WTC11 (cell line): ENCODE data around the gene ZNF358. TPM values are rescaled to one million over a fixed set of nuclear protein-coding genes. Genes with fewer than 3 reads are reported as not detected.

Experiments
- ATAC-seq: fragments of 200-7000 bp; cut with Tn5 transposase; 2 replicates; pipeline ENCODE4 v1.10.0; 2021; ENCODE audit warnings: mild to moderate bottlenecking, moderate library complexity
- CTCF ChIA-PET: fragments of 300-600 bp; sonication (Branson Sonifier 250); formaldehyde crosslinking; loops from one replicate; lab custom pipeline; 2021; ENCODE audit warnings: antibody characterized with exemption; lab: Charles Lee
- POLR2A ChIA-PET: fragments of 350-600 bp; sonication (Branson Sonifier 250); formaldehyde crosslinking; loops from one replicate; lab custom pipeline; 2021; ENCODE audit warnings: antibody characterized with exemption; lab: Charles Lee
- DNase-seq: peaks from one replicate; pipeline ENCODE4 v3.0.0; 2021; ENCODE audit warnings: low spot score
- H3K27ac Mint-ChIP-seq: 2 replicates; pipeline ENCODE4 v1.8.0; 2021; ENCODE audit warnings: mixed read lengths
- H3K27me3 Mint-ChIP-seq: 2 replicates; pipeline ENCODE4 v1.8.0; 2021; ENCODE audit warnings: low read depth, mild to moderate bottlenecking, moderate library complexity, mixed read lengths
- H3K36me3 Mint-ChIP-seq: 2 replicates; pipeline ENCODE4 v1.8.0; 2021; ENCODE audit warnings: mixed read lengths
- H3K4me1 Mint-ChIP-seq: 2 replicates; pipeline ENCODE4 v1.8.0; 2022; ENCODE audit warnings: mixed read lengths
- H3K4me3 Mint-ChIP-seq: 2 replicates; pipeline ENCODE4 v1.8.0; 2021; ENCODE audit warnings: mild to moderate bottlenecking, moderate library complexity, mixed read lengths
- H3K9me3 Mint-ChIP-seq: 2 replicates; pipeline ENCODE4 v1.8.0; 2021; ENCODE audit warnings: mixed read lengths
- CREB1 ChIP-seq: sonication (generic); formaldehyde crosslinking; IDR thresholded peaks from 2 replicates; pipeline ENCODE4 v1.8.0; 2023; ENCODE audit warnings: mild to moderate bottlenecking, missing genetic modification reagents
- FOXK1 ChIP-seq: sonication (generic); formaldehyde crosslinking; IDR thresholded peaks from 2 replicates; pipeline ENCODE4 v1.8.0; 2022; ENCODE audit warnings: mild to moderate bottlenecking, moderate library complexity, missing genetic modification reagents
- JAZF1 ChIP-seq: fragments of 250-450 bp; sonication (Bioruptor Pico); IDR thresholded peaks from 2 replicates; pipeline ENCODE4 v1.9.0; 2021; ENCODE audit warnings: moderate library complexity, mild to moderate bottlenecking, inconsistent platforms
- NR2C2 ChIP-seq: sonication (generic); formaldehyde crosslinking; IDR thresholded peaks from 2 replicates; pipeline ENCODE4 v1.8.0; 2022; ENCODE audit warnings: mild to moderate bottlenecking, missing genetic modification reagents
- SP1 ChIP-seq: sonication (generic); formaldehyde crosslinking; conservative IDR thresholded peaks from 2 replicates; pipeline ENCODE4 v1.8.1; 2022; ENCODE audit warnings: missing genetic modification reagents
- TEAD1 ChIP-seq: sonication (generic); formaldehyde crosslinking; IDR thresholded peaks from 2 replicates; pipeline ENCODE4 v1.8.0; 2022; ENCODE audit warnings: mild to moderate bottlenecking, missing genetic modification reagents
- ZNF121 ChIP-seq: sonication (generic); formaldehyde crosslinking; IDR thresholded peaks from 2 replicates; pipeline ENCODE4 v1.8.0; 2023; ENCODE audit warnings: missing genetic modification reagents
- ZNF263 ChIP-seq: sonication (generic); formaldehyde crosslinking; IDR thresholded peaks from 2 replicates; pipeline ENCODE4 v1.8.1; 2022; ENCODE audit warnings: low read depth, mild to moderate bottlenecking, moderate library complexity, missing genetic modification reagents
- total RNA-seq: library from RNA; stranded (reverse); gene quantifications from 3 replicates; pipeline ENCODE4 v1.2.3, GENCODE V29; 2021
- TF ChIP-seq, protein P1 (sequence below): sonication (generic); formaldehyde crosslinking; IDR thresholded peaks from 2 replicates; pipeline ENCODE4 v1.8.0; 2022; ENCODE audit warnings: mild to moderate bottlenecking, missing genetic modification reagents
- TF ChIP-seq, protein P2 (sequence below): sonication (generic); formaldehyde crosslinking; IDR thresholded peaks from 2 replicates; pipeline ENCODE4 v1.8.0; 2022; ENCODE audit warnings: mild to moderate bottlenecking, missing genetic modification reagents
- TF ChIP-seq, protein P3 (sequence below): sonication (generic); formaldehyde crosslinking; IDR thresholded peaks from 2 replicates; pipeline ENCODE4 v1.8.0; 2022; ENCODE audit warnings: mild to moderate bottlenecking, missing genetic modification reagents
- TF ChIP-seq, protein P4 (sequence below): sonication (generic); formaldehyde crosslinking; IDR thresholded peaks from 2 replicates; pipeline ENCODE4 v1.8.1; 2023; ENCODE audit warnings: mild to moderate bottlenecking, missing genetic modification reagents, moderate library complexity
- TF ChIP-seq, protein P5 (sequence below): sonication (generic); formaldehyde crosslinking; IDR thresholded peaks from 2 replicates; pipeline ENCODE4 v1.8.0; 2023; ENCODE audit warnings: missing genetic modification reagents, mild to moderate bottlenecking, borderline replicate concordance

Gene ZNF358
- total RNA-seq, 1 experiment from 2014 or later = 37.5 TPM

- no peak overlapping the region for H3K27ac Mint-ChIP-seq
- POLR2A ChIA-PET = interaction anchor here (0.5 to 2.0 kb wide), 8 partner anchors 10 to 547 kb away, joined by 3 to 8 read pairs (median 3); partner anchors contain the start of genes MCOLN1, PEX11G and ZNF358
- ATAC-seq = peak; percentile 43
- H3K4me3 Mint-ChIP-seq = peak overlapping the region; percentile 67
- no peaks in the 10 kb centered on the region for H3K36me3 Mint-ChIP-seq
- H3K9me3 Mint-ChIP-seq = no peaks in the 10 kb centered on the region
- H3K4me1 Mint-ChIP-seq = peaks cover 19% of the 10 kb centered on the region
- DNase-seq = peak; percentile 88
- H3K27me3 Mint-ChIP-seq = peaks cover 54% of the 10 kb centered on the region
- CTCF ChIA-PET = interaction anchor here (0.5 to 3.6 kb wide), 18 partner anchors 8 to 438 kb away, joined by 3 to 33 read pairs (median 4); partner anchors contain the start of genes MCOLN1, TIMM44, TRAPPC5 and ZNF358
- TF ChIP-seq, protein P1, sequence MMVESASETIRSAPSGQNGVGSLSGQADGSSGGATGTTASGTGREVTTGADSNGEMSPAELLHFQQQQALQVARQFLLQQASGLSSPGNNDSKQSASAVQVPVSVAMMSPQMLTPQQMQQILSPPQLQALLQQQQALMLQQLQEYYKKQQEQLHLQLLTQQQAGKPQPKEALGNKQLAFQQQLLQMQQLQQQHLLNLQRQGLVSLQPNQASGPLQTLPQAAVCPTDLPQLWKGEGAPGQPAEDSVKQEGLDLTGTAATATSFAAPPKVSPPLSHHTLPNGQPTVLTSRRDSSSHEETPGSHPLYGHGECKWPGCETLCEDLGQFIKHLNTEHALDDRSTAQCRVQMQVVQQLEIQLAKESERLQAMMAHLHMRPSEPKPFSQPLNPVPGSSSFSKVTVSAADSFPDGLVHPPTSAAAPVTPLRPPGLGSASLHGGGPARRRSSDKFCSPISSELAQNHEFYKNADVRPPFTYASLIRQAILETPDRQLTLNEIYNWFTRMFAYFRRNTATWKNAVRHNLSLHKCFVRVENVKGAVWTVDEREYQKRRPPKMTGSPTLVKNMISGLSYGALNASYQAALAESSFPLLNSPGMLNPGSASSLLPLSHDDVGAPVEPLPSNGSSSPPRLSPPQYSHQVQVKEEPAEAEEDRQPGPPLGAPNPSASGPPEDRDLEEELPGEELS (CRISPR knock-in tag) = 0 out of 2 replicates have a peak, but pooled peaks have one; percentile 12
- TF ChIP-seq, protein P2, sequence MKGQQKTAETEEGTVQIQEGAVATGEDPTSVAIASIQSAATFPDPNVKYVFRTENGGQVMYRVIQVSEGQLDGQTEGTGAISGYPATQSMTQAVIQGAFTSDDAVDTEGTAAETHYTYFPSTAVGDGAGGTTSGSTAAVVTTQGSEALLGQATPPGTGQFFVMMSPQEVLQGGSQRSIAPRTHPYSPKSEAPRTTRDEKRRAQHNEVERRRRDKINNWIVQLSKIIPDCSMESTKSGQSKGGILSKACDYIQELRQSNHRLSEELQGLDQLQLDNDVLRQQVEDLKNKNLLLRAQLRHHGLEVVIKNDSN (CRISPR knock-in tag) = peak; percentile 81; the same call in 1 of the 2 replicates
- TF ChIP-seq, protein P3, sequence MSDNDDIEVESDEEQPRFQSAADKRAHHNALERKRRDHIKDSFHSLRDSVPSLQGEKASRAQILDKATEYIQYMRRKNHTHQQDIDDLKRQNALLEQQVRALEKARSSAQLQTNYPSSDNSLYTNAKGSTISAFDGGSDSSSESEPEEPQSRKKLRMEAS (CRISPR knock-in tag) = peak; percentile 80
- TF ChIP-seq SP1 (CRISPR knock-in tag) = 0 out of 2 replicates have a peak, but pooled peaks have one; percentile 23
- TF ChIP-seq JAZF1 (CRISPR knock-in tag) = no peak
- TF ChIP-seq, protein P4, sequence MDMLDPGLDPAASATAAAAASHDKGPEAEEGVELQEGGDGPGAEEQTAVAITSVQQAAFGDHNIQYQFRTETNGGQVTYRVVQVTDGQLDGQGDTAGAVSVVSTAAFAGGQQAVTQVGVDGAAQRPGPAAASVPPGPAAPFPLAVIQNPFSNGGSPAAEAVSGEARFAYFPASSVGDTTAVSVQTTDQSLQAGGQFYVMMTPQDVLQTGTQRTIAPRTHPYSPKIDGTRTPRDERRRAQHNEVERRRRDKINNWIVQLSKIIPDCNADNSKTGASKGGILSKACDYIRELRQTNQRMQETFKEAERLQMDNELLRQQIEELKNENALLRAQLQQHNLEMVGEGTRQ (CRISPR knock-in tag) = peak; percentile 82
- TF ChIP-seq FOXK1 = peak; percentile 28
- TF ChIP-seq TEAD1 (CRISPR knock-in tag) = no peak
These were observed 10.1 kb upstream of the ZNF358 start for GRCh38 chr19:7505682-7506384.

DNA sequence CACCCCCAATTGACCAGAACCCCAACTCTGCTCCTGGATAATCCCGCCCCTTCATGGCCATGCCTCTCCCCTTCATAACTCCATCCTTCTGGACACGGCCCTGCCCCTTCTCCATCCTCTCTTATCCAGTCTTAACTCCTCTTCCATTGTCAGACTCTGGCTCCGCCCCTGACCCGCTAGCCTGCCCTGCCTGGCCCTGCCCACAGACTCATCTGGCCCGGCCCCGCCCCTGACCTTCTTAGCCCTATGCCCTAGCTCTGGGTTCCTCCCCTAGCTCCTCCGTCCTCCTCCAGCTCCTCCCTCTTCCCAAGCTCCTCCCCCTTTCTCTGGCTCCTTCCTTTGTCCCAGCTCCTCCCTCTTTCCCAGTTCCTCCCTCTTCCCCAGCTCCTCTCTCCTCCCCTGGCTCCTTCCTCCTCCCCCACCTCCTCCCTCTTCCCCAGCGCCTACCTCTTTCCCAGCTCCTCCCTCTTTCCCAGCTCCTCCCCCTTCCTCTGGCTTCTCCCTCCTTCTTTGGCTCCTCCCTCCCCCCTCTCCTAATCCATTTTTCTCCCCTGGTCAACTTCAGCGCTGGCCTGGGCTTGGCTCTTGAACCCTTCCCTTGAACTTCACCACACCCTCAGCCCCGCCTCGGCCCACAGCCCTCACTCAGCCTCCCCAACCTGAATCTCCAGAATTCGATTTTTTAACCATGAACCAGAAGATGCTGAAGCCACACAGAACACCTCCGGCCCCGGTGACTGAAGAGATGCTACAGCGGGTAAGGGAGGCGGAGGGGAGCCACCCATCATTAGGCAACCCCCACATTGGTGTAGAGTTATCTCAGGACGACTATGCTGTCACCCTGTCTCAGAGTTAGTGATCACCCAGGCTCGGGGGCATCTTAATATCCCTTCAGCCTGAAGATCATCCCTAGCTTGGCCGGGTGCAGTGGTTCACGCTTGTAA is 9.2 kb upstream of the ZNF358 start:
- ChIA-PET POLR2A (interaction anchor here (0.8 to 2.0 kb wide), 9 partner anchors 9 to 62 kb away, joined by 3 to 8 read pairs (median 3); partner anchors contain the start of genes MCOLN1, PEX11G and ZNF358), CTCF (interaction anchor here (0.5 to 3.6 kb wide), 20 partner anchors 9 to 437 kb away, joined by 3 to 33 read pairs (median 4); partner anchors contain the start of genes MCOLN1, TIMM44, TRAPPC5 and ZNF358)
- Mint-ChIP-seq H3K4me3 (peak overlapping the region; percentile 62), H3K36me3 (no peaks in the 10 kb centered on the region), H3K4me1 (peaks cover 19% of the 10 kb centered on the region), H3K27ac (peak overlapping the region; percentile 76), H3K9me3 (no peaks in the 10 kb centered on the region), H3K27me3 (peaks cover 48% of the 10 kb centered on the region)
- DNase-seq = peak; percentile 99
- TF ChIP-seq CREB1 (no peak), NR2C2 (CRISPR knock-in tag) (no peak), ZNF121 (CRISPR knock-in tag) (no peak), SP1 (CRISPR knock-in tag) (0 out of 2 replicates have a peak, but pooled peaks have one; percentile 16), ZNF263 (CRISPR knock-in tag) (peak; percentile 99)
- TF ChIP-seq, protein P3 (CRISPR knock-in tag) = no peak
- TF ChIP-seq, protein P2 (CRISPR knock-in tag) = 0 out of 2 replicates have a peak, but pooled peaks have one; percentile 12
- TF ChIP-seq, protein P5, sequence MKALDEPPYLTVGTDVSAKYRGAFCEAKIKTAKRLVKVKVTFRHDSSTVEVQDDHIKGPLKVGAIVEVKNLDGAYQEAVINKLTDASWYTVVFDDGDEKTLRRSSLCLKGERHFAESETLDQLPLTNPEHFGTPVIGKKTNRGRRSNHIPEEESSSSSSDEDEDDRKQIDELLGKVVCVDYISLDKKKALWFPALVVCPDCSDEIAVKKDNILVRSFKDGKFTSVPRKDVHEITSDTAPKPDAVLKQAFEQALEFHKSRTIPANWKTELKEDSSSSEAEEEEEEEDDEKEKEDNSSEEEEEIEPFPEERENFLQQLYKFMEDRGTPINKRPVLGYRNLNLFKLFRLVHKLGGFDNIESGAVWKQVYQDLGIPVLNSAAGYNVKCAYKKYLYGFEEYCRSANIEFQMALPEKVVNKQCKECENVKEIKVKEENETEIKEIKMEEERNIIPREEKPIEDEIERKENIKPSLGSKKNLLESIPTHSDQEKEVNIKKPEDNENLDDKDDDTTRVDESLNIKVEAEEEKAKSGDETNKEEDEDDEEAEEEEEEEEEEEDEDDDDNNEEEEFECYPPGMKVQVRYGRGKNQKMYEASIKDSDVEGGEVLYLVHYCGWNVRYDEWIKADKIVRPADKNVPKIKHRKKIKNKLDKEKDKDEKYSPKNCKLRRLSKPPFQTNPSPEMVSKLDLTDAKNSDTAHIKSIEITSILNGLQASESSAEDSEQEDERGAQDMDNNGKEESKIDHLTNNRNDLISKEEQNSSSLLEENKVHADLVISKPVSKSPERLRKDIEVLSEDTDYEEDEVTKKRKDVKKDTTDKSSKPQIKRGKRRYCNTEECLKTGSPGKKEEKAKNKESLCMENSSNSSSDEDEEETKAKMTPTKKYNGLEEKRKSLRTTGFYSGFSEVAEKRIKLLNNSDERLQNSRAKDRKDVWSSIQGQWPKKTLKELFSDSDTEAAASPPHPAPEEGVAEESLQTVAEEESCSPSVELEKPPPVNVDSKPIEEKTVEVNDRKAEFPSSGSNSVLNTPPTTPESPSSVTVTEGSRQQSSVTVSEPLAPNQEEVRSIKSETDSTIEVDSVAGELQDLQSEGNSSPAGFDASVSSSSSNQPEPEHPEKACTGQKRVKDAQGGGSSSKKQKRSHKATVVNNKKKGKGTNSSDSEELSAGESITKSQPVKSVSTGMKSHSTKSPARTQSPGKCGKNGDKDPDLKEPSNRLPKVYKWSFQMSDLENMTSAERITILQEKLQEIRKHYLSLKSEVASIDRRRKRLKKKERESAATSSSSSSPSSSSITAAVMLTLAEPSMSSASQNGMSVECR (CRISPR knock-in tag) = 0 out of 2 replicates have a peak, but pooled peaks have one; percentile 31
- peak; percentile 88 for ATAC-seq
